HepG2 (cell line): Measurements from ENCODE around the gene PCDHB7.
"Not testable (repeated sequence)": the region's sequence is repeated elsewhere in the genome, so short reads cannot be mapped to it uniquely, and the experiment has no call there.

Experiments used
- DMTF1 ChIP-seq: sonication (generic); formaldehyde crosslinking; IDR thresholded peaks from 2 replicates; pipeline ENCODE4 v1.4.0; 2020; ENCODE audit warnings: mild to moderate bottlenecking, missing genetic modification reagents
- IRF2 ChIP-seq: IDR thresholded peaks from 2 replicates; pipeline ENCODE4 v1.6.1; 2018; ENCODE audit warnings: missing genetic modification reagents, missing compliant biosample characterization
- THRA ChIP-seq: sonication (generic); formaldehyde crosslinking; IDR thresholded peaks from 2 replicates; pipeline ENCODE4 v1.4.0; 2020; ENCODE audit warnings: missing genetic modification reagents, borderline replicate concordance

DNA sequence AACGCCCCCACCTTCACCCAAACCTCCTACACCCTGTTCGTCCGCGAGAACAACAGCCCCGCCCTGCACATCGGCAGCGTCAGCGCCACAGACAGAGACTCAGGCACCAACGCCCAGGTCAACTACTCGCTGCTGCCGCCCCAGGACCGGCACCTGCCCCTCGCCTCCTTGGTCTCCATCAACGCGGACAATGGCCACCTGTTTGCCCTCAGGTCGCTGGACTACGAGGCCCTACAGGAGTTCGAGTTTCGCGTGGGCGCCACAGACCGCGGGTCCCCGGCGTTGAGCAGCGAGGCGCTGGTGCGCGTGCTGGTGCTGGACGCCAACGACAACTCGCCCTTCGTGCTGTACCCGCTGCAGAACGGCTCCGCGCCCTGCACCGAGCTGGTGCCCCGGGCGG, 52.4 kb downstream of the PCDHB7 start:
- not testable (repeated sequence) for TF ChIP-seq THRA; DMTF1 (CRISPR knock-in tag); IRF2 (CRISPR knock-in tag)
